IMR-90 (cell line): ENCODE data around the gene ABCA6. TPM values are rescaled to one million over a fixed set of nuclear protein-coding genes. Genes with fewer than 3 reads are reported as not detected.

Experiments
- ATAC-seq: fragments of 200-7000 bp; cut with Tn5 transposase; 2 replicates; pipeline ENCODE4 v1.9.1; 2020; ENCODE audit warnings: low read depth, mild to moderate bottlenecking, moderate library complexity
- BruUV-seq: library from RNA; stranded (reverse); fragments of 400-500 nt; replicated peaks from 2 replicates; lab custom pipeline; 2021; lab: Mats Ljungman, UMichigan
- CTCF ChIA-PET: fragments of 300-600 bp; formaldehyde crosslinking; extraction: SDS; loops from one replicate; lab custom pipeline; 2021; ENCODE audit warnings: antibody characterized with exemption; lab: Yijun Ruan, JAX
- POLR2A ChIA-PET: fragments of 300-600 bp; sonication (Branson Sonifier 250); formaldehyde crosslinking; loops from one replicate; lab custom pipeline; 2022; ENCODE audit warnings: antibody characterized with exemption; ENCODE audit not compliant: unreplicated experiment; lab: Charles Lee
- DNase-seq: peaks from one replicate; pipeline ENCODE4 v3.0.0; 2013
- H2AFZ ChIP-seq: replicated peaks from 2 replicates; pipeline ENCODE3; 2013; ENCODE audit warnings: low read length, mild to moderate bottlenecking; ENCODE audit not compliant: poor library complexity
- H2AK5ac ChIP-seq: 2 replicates; pipeline ENCODE4 v1.6.1; 2013; ENCODE audit warnings: low read depth, low read length, inconsistent platforms
- H2AK9ac ChIP-seq: replicated peaks from 2 replicates; pipeline ENCODE3; 2013; ENCODE audit warnings: mild to moderate bottlenecking, low read depth, low read length, moderate library complexity; ENCODE audit not compliant: poor library complexity
- H2BK120ac ChIP-seq: 2 replicates; pipeline ENCODE4 v1.6.1; 2013; ENCODE audit warnings: low read depth, low read length, inconsistent platforms
- H2BK15ac ChIP-seq: 3 replicates; pipeline ENCODE4 v1.6.1; 2013; ENCODE audit warnings: low read depth, low read length, inconsistent platforms
- H2BK20ac ChIP-seq: 2 replicates; pipeline ENCODE4 v1.6.1; 2013; ENCODE audit warnings: low read depth, mild to moderate bottlenecking, inconsistent platforms, low read length, moderate library complexity
- H2BK5ac ChIP-seq: 2 replicates; pipeline ENCODE4 v1.6.1; 2013; ENCODE audit warnings: mild to moderate bottlenecking, low read depth, low read length, inconsistent platforms; ENCODE audit not compliant: poor library complexity, severe bottlenecking
- H3K14ac ChIP-seq: replicated peaks from 2 replicates; pipeline ENCODE4 v1.6.1; 2013; ENCODE audit warnings: low read depth, low read length, inconsistent platforms
- H3K18ac ChIP-seq: 2 replicates; pipeline ENCODE4 v1.6.1; 2013; ENCODE audit warnings: low read depth, low read length, control low read depth
- H3K23ac ChIP-seq: 2 replicates; pipeline ENCODE4 v1.6.1; 2013; ENCODE audit warnings: low read depth, low read length, inconsistent platforms
- H3K27ac ChIP-seq: 2 replicates; pipeline ENCODE4 v1.5.1; 2013; ENCODE audit warnings: mild to moderate bottlenecking, control low read depth, low read length; ENCODE audit not compliant: insufficient read depth
- H3K27me3 ChIP-seq: 2 replicates; pipeline ENCODE4 v1.6.1; 2013; ENCODE audit warnings: low read length; ENCODE audit not compliant: control insufficient read depth, insufficient read depth
- H3K36me3 ChIP-seq: 2 replicates; pipeline ENCODE4 v1.6.1; 2013; ENCODE audit warnings: low read length, mixed read lengths; ENCODE audit not compliant: control insufficient read depth, insufficient read depth
- H3K4ac ChIP-seq: 2 replicates; pipeline ENCODE4 v1.6.1; 2013; ENCODE audit warnings: low read depth, low read length, inconsistent platforms
- H3K4me1 ChIP-seq: 2 replicates; pipeline ENCODE4 v1.6.1; 2013; ENCODE audit warnings: low read length, mixed read lengths; ENCODE audit not compliant: control insufficient read depth, insufficient read depth
- H3K4me2 ChIP-seq: 2 replicates; pipeline ENCODE4 v1.6.1; 2013; ENCODE audit warnings: low read depth, mild to moderate bottlenecking, control low read depth, low read length, moderate library complexity
- H3K4me3 ChIP-seq: 2 replicates; pipeline ENCODE4 v1.5.1; 2013; ENCODE audit warnings: low read depth, mild to moderate bottlenecking, control low read depth, low read length, moderate library complexity; ENCODE audit not compliant: insufficient read depth
- H3K56ac ChIP-seq: 2 replicates; pipeline ENCODE4 v1.6.1; 2013; ENCODE audit warnings: low read length, inconsistent platforms; ENCODE audit not compliant: insufficient read depth; ENCODE audit errors: extremely low read depth
- H3K79me1 ChIP-seq, 2 experiments: 2 replicates each; pipeline ENCODE4 v1.6.1; 2013; ENCODE audit warnings: low read length in 2 of 2, inconsistent platforms in 1 of 2, low read depth in 1 of 2
- H3K9ac ChIP-seq: 2 replicates; pipeline ENCODE4 v1.6.1; 2013; ENCODE audit warnings: low read depth, low read length, control low read depth
- H3K9me1 ChIP-seq: 2 replicates; pipeline ENCODE4 v1.6.1; 2013; ENCODE audit warnings: low read length, inconsistent platforms; ENCODE audit not compliant: insufficient read depth
- H3K9me3 ChIP-seq: 2 replicates; pipeline ENCODE4 v1.6.1; 2013; ENCODE audit warnings: low read length; ENCODE audit not compliant: control insufficient read depth, insufficient read depth
- H4K20me1 ChIP-seq: 2 replicates; pipeline ENCODE4 v1.6.1; 2013; ENCODE audit warnings: low read length, inconsistent platforms; ENCODE audit not compliant: insufficient read depth
- H4K5ac ChIP-seq: 2 replicates; pipeline ENCODE4 v1.6.1; 2013; ENCODE audit warnings: mild to moderate bottlenecking, low read depth, low read length, control low read depth
- H4K8ac ChIP-seq, 2 experiments: 2 replicates each; pipeline ENCODE4 v1.6.1; 2013; ENCODE audit warnings: low read depth in 2 of 2, low read length in 2 of 2, control low read depth in 1 of 2, inconsistent platforms in 1 of 2
- H4K91ac ChIP-seq: 2 replicates; pipeline ENCODE4 v1.6.1; 2013; ENCODE audit warnings: low read depth, low read length, inconsistent platforms; ENCODE audit not compliant: insufficient read depth
- ELK1 ChIP-seq: fragments of 150-350 bp; IDR thresholded peaks from 2 replicates; pipeline ENCODE4 v1.6.1; 2016; ENCODE audit warnings: low read depth, mild to moderate bottlenecking, low read length, moderate library complexity, borderline replicate concordance
- MAZ ChIP-seq: IDR thresholded peaks from 2 replicates; pipeline ENCODE4 v1.6.1; 2012; ENCODE audit warnings: low read depth, mild to moderate bottlenecking, low read length, improper control_type of control experiment, moderate library complexity, borderline replicate concordance
- MXI1 ChIP-seq: IDR thresholded peaks from 2 replicates; pipeline ENCODE4 v1.6.1; 2012; ENCODE audit warnings: low read depth, mild to moderate bottlenecking, low read length, moderate library complexity, borderline replicate concordance
- POLR2A ChIP-seq: IDR thresholded peaks from 2 replicates; pipeline ENCODE4 v1.6.1; 2012; ENCODE audit warnings: mild to moderate bottlenecking, low read depth, low read length
- RCOR1 ChIP-seq: IDR thresholded peaks from 2 replicates; pipeline ENCODE4 v1.6.1; 2012; ENCODE audit warnings: mild to moderate bottlenecking, low read length, improper control_type of control experiment; ENCODE audit not compliant: insufficient replicate concordance
- USF2 ChIP-seq: fragments of 150-350 bp; IDR thresholded peaks from 2 replicates; pipeline ENCODE4 v1.6.1; 2017; ENCODE audit warnings: mild to moderate bottlenecking, antibody characterized with exemption, low read length, low read depth
- WGBS, 2 experiments: methylation state at CpG; one replicate each; pipeline versions ENCODE4 v1.1.5 to v1.1.7; 2013; ENCODE audit warnings: missing lambda C conversion rate in 2 of 2; ENCODE audit not compliant: insufficient read length in 1 of 2; ENCODE audit errors: extremely low coverage in 2 of 2; 5-methylcytosine and 5-hydroxymethylcytosine counted together
- dilution Hi-C: fragments of 300-500 bp; cut with HindIII; formaldehyde crosslinking; loops from one replicate; pipeline ENCODE4 v1.14.3; 2018; ENCODE audit warnings: low sequenced_read_pairs; ENCODE audit not compliant: unreplicated experiment
- in situ Hi-C: fragments of 300-500 bp; cut with MboI; formaldehyde crosslinking; loops from 3 replicates; pipeline ENCODE4 v1.14.3; 2019; ENCODE audit warnings: low sequenced_read_pairs, inconsistent platforms, mixed read lengths
- intact Hi-C: fragments of 100-400 bp; cut with micrococcal nuclease; formaldehyde crosslinking; loops from 2 replicates; pipeline ENCODE4 v1.10.0; 2022
- polyA plus RNA-seq, 3 experiments: library from polyadenylated mRNA; depleted of rRNA; stranded (reverse); fragments of >200 nt; gene quantifications; 2 replicates each; pipeline ENCODE4 v1.2.3, GENCODE V29; 2012; ENCODE audit warnings: low replicate concordance in 1 of 3
- total RNA-seq: library from RNA; depleted of rRNA; stranded (reverse); fragments of >200 nt; gene quantifications from 2 replicates; pipeline ENCODE4 v1.2.3, GENCODE V29; 2012

ABCA6 gene
- total and polyA plus RNA-seq, 2 of the 4 experiments (the other 2 are of a cell fraction), result under 0.01 TPM; not detected in 1

DNA sequence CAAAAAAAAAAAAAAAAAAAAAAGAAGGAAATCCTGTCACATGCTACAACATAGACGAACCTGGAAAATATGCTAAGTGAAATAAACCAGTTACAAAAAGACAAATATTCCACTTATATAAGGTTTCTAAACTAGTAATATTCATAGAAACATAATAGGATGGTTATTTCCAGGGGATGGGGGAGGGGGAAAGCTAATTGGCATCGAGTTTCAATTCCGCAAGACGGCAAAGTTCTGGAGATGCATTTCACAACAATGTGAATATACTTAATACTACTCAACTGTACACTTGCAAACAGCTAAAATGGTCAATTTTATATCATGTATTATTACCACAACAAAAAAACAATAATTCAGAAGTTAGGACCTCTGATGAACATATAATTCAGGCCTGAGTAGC, 43.1 kb downstream of the ABCA6 start:
- Histone ChIP-seq H3K4me2 (no peak overlapping the region), H4K20me1 (no peaks in the 10 kb centered on the region), H2AK5ac (no peak overlapping the region), H3K9me1 (no peaks in the 10 kb centered on the region), H2AFZ (no peak overlapping the region), H2AK9ac (no peak overlapping the region), H3K56ac (no peak overlapping the region), H3K18ac (no peak overlapping the region), H3K4ac (no peak overlapping the region), H3K4me1 (no peaks in the 10 kb centered on the region), H3K27ac (no peak overlapping the region), H3K9ac (no peak overlapping the region), H3K27me3 (no peaks in the 10 kb centered on the region), H3K36me3 (no peaks in the 10 kb centered on the region), H2BK5ac (no peak overlapping the region), H3K79me1 (no peaks in the 10 kb centered on the region), H3K23ac (no peak overlapping the region), H2BK120ac (no peak overlapping the region), H4K8ac (no peak overlapping the region), H3K14ac (no peak overlapping the region), H2BK15ac (no peak overlapping the region), H2BK20ac (no peak overlapping the region), H3K4me3 (no peak overlapping the region), H4K5ac (no peak overlapping the region), H3K9me3 (no peaks in the 10 kb centered on the region), H4K91ac (no peak overlapping the region)
- BruUV-seq, result no TSS peak
- DNase-seq (no peak), ATAC-seq (no peak)
- intact Hi-C loops (no loop called here), dilution Hi-C loops (no loop called here), in situ Hi-C loops (no loop called here)
- no CpG with 5 or more reads among the region's 4 CpGs for WGBS, 2 experiments
- TF ChIP-seq ELK1 (no peak), MXI1 (no peak), MAZ (no peak), POLR2A (no peak), USF2 (no peak), RCOR1 (no peak)
- ChIA-PET CTCF (no interaction called here), POLR2A (no interaction called here)
